Urinary bladder (tissue), 4 donors: ENCODE measurements around the gene ZNRF3. TPM values are rescaled to one million over a fixed set of nuclear protein-coding genes. Genes with fewer than 3 reads are reported as not detected.

ENCODE experiments used
- DNase-seq: peaks from one replicate; pipeline ENCODE4 v3.0.0-alpha.2; 2015; ENCODE audit errors: extremely low spot score
- H3K27ac ChIP-seq: one replicate; pipeline ENCODE4 v1.5.1; 2013; ENCODE audit warnings: low read depth, mild to moderate bottlenecking, moderate library complexity
- H3K36me3 ChIP-seq: one replicate; pipeline ENCODE4 v1.6.1; 2013; ENCODE audit warnings: mild to moderate bottlenecking, moderate library complexity; ENCODE audit not compliant: insufficient read depth
- H3K4me1 ChIP-seq: one replicate; pipeline ENCODE4 v1.6.1; 2013; ENCODE audit warnings: mild to moderate bottlenecking, moderate library complexity; ENCODE audit not compliant: insufficient read depth
- H3K4me3 ChIP-seq: one replicate; pipeline ENCODE4 v1.5.1; 2013; ENCODE audit warnings: low read depth, low read length
- WGBS: extraction: QIAGEN DNeasy Blood & Tissue Kit; methylation state at CpG from one replicate; pipeline ENCODE4 v1.1.7; 2013; 5-methylcytosine and 5-hydroxymethylcytosine counted together
- polyA plus RNA-seq: library from polyadenylated mRNA; stranded (reverse); fragments of 200-250 nt; gene quantifications from one replicate; pipeline ENCODE4 v1.2.3, GENCODE V29; 2013
- total RNA-seq: library from RNA; depleted of rRNA; stranded (reverse); fragments of >200 nt; gene quantifications from one replicate; pipeline ENCODE4 v1.2.3, GENCODE V29; 2014
- donor health status: healthy with polysubstance abuse.
- donor health status: healthy.

ZNRF3 gene
- total and polyA plus RNA-seq, 2 donors = 7.4 to 8.7 TPM

DNA sequence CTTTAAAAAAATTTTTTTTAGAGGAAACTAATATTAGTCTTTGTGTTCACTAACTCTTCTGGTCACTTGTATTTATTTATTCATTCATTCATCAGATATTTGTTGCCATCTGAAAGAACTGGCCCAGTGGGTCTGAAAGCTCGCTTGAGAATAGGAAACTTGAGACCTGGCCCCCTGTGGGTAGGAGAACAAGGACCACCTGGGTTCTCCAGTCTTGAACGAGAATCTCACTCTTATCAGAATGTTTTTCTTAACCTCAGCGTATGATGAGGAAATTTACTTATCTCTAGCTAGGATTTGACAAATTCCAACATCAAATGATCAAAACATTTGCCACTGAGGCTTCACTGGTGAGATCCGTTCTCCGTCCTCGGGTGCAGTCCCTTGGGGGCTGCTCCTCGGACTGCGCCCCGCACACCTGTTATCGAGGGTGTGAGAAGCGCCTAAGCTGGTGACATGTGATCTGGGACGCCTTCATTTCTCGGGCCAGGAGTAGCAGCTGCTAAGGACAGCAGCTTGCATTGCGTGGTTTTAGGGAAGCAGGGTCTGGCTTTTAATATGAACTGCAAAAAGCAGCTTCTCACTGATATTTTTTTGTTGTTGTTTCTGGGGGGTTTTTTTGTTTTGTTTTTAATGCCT, 171.9 kb downstream of the ZNRF3 start:
- no peak overlapping the region for H3K27ac ChIP-seq
- H3K4me3 ChIP-seq = no peak overlapping the region

DNA sequence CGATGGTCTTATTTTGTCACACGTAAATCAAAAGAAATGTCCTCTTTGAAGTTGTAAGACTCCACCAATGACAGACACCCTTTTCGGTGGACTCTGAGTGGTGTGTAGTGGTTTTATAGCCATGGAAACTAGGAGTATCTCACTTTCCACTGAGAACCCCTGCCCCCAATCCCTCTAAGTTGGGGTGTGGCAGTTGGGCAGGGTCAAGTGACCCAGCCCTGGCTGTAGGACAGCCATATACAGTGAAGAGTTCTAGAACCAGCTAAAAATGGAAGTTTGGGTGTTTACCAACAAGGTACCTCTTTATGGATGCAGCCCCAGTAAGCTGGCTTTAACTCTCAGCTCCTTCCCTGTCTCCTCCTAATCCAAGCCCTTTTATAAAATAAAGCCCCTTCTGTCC, 173.1 kb downstream of the ZNRF3 start:
- WGBS = 98% methylated on average over 3 of the region's 3 CpGs
- H3K4me3 ChIP-seq = no peak overlapping the region
- no peak for DNase-seq
- no peaks in the 10 kb centered on the region for H3K36me3 ChIP-seq
- no peaks in the 10 kb centered on the region for H3K4me1 ChIP-seq
- H3K27ac ChIP-seq = no peak overlapping the region

More for the DNA sequence above, 171.9 kb downstream of the ZNRF3 start:
- Histone ChIP-seq H3K36me3 (no peaks in the 10 kb centered on the region), H3K4me1 (no peaks in the 10 kb centered on the region)
- WGBS = 60% methylated on average over 14 of the region's 14 CpGs
- no peak for DNase-seq

- no peak for DNase-seq
- Histone ChIP-seq H3K4me1 (no peaks in the 10 kb centered on the region), H3K27ac (no peak overlapping the region), H3K4me3 (no peak overlapping the region), H3K36me3 (no peaks in the 10 kb centered on the region)
- 86% methylated on average over 12 of the region's 12 CpGs for WGBS
These were observed 177.0 kb downstream of the ZNRF3 start for GRCh38 chr22:29060251-29060869.

DNA sequence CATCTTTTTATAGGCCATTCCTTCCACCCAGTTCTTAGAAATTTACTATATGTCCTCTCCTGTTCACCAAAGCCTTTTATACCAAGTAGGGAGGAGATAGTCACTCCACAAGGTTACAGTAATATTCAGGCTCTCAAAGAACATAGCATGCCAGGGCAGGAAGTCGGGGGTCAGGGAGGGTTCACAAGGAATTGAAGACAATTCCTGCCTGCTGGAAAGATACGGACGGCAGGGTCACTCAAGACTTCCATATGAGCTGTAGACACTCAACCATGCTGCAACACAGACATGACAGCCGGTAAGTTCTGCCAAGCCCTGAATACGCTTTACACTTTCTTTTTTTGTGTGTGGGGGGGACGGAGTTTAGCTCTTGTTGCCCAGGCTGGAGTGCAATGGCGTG, 177.6 kb downstream of the ZNRF3 start:
- no peaks in the 10 kb centered on the region for H3K4me1 ChIP-seq
- H3K27ac ChIP-seq = no peak overlapping the region
- 62% methylated on average over 7 of the region's 7 CpGs for WGBS
- no peaks in the 10 kb centered on the region for H3K36me3 ChIP-seq
- H3K4me3 ChIP-seq = no peak overlapping the region
- DNase-seq = no peak

- Histone ChIP-seq H3K36me3 (no peaks in the 10 kb centered on the region), H3K4me1 (no peaks in the 10 kb centered on the region), H3K4me3 (no peak within 1 kb of the TSS), H3K27ac (no peak within 1 kb of the TSS)
- 73% methylated on average over 2 of the region's 2 CpGs for WGBS
- no peak for DNase-seq
These were observed 178.4 kb downstream of the ZNRF3 start, which contains the start of gene C22orf31 for GRCh38 chr22:29061773-29062172. Gene C22orf31 (minus strand): TSS chr22:29061831. CDS start chr22:29061792, 39 bp downstream.

- H3K4me1 ChIP-seq = no peaks in the 10 kb centered on the region
- no peaks in the 10 kb centered on the region for H3K36me3 ChIP-seq
- H3K27ac ChIP-seq = no peak overlapping the region
- DNase-seq = no peak
- no peak overlapping the region for H3K4me3 ChIP-seq
- WGBS = 68% methylated on average over 8 of the region's 8 CpGs
These were observed 179.0 kb downstream of the ZNRF3 start for GRCh38 chr22:29062286-29062821.

DNA sequence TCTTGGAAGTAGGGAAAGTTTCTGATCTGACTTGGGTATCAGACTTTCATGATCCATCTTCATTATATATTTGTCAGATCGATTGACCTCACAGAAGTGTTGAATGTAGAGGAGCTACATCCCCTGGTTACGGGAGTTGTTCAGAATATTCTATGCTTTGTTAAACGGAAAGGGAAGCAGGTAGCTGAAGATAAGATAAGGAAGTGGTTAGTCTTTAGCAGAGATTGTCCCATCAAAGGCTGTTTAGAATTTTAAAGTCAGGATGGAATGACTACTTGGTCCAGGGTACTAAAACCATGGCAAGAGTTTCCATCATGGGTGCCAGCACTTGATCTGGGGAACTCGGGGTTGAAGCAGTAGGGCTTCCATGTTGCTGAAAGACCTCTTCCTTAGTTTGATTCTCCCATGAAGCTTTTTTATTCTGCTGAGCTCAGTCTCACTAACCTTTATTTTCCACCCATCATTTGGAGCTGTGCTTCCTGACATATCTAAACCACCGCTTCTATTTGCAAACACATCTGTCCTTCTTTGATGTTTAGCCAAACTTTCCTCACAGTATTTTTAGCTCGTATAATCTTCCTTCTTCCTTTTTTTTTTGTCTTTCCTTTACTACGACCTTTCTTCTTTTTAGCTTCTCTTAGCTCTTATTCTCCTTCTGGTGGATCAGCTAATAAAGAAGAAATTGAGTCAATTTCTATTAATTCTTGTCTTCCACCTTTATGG, 182.3 kb downstream of the ZNRF3 start:
- WGBS = 31% methylated on average over 7 of the region's 7 CpGs
- H3K4me3 ChIP-seq = no peak overlapping the region
- no peak for DNase-seq
- no peaks in the 10 kb centered on the region for H3K4me1 ChIP-seq
- no peaks in the 10 kb centered on the region for H3K36me3 ChIP-seq
- no peak overlapping the region for H3K27ac ChIP-seq

DNA sequence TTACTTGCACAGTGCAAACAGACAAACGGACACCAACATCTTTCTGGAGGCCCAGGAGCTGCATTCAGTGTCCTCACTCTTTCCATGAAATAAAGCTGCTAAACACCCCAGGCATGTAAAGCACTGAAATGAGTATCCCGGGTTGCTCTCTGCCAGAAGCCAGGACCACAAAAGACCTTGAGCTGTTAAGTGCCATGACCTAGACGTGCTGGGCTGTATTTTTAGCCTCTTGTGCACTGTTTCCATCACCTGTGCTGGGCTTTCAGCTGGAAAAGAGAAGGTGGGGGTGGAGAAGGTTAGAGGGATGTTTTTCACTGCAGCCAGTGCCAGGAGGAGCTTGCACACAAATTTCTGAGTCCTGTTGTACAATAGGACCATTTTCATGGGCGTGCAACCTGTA, 186.1 kb downstream of the ZNRF3 start:
- Histone ChIP-seq H3K4me3 (no peak overlapping the region), H3K36me3 (no peaks in the 10 kb centered on the region), H3K4me1 (no peaks in the 10 kb centered on the region), H3K27ac (no peak overlapping the region)
- 90% methylated on average over 4 of the region's 4 CpGs for WGBS
- DNase-seq = no peak

DNA sequence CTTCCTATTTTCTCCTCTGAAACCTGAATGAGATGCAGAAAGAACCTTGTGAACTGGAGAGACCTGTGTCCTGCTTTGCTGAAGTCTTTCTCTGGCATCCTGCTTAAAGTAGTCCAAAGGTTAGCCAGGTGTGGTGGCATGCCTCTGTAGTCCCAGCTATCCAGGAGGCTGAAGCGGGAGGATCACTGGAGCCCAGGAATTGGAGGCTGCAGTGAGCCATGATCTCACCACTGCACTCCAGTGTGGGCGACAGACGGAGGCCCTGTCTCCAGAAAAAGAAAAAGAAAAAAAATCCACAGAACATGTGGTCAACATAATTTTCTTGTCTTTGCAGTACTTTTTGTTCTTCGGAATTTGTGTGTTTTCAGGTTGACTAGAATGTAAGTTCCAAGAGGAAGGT, 187.1 kb downstream of the ZNRF3 start:
- H3K4me3 ChIP-seq = no peak overlapping the region
- H3K27ac ChIP-seq = no peak overlapping the region
- H3K36me3 ChIP-seq = no peaks in the 10 kb centered on the region
- H3K4me1 ChIP-seq = no peaks in the 10 kb centered on the region
- no peak for DNase-seq
- WGBS = 94% methylated on average over 4 of the region's 4 CpGs

GRCh38 chr22:29071261-29072045, 188.1 kb downstream of the ZNRF3 start:
- Histone ChIP-seq H3K4me3 (peak overlapping the region; percentile 40), H3K4me1 (no peaks in the 10 kb centered on the region), H3K36me3 (no peaks in the 10 kb centered on the region), H3K27ac (peak overlapping the region; percentile 39)
- WGBS = 4% methylated on average over 60 of the region's 60 CpGs
- DNase-seq = no peak

GRCh38 chr22:29072193-29072978, 189.0 kb downstream of the ZNRF3 start:
- Histone ChIP-seq H3K4me1 (no peaks in the 10 kb centered on the region), H3K4me3 (peak overlapping the region; percentile 97), H3K36me3 (no peaks in the 10 kb centered on the region), H3K27ac (no peak overlapping the region)
- 24% methylated on average over 41 of the region's 41 CpGs for WGBS
- no peak for DNase-seq

GRCh38 chr22:29072979-29073617, 189.7 kb downstream of the ZNRF3 start, which contains the start of gene KREMEN1:
Gene KREMEN1 (plus strand): TSS chr22:29073035. CDS start chr22:29073131, 96 bp downstream.
- Histone ChIP-seq H3K27ac (peak within 1 kb of the TSS; percentile 0), H3K4me3 (peak within 1 kb of the TSS; percentile 97), H3K36me3 (no peaks in the 10 kb centered on the region), H3K4me1 (no peaks in the 10 kb centered on the region)
- WGBS = under 1% methylated on average over 74 of the region's 76 CpGs
- no peak for DNase-seq
